ENCODE data around the gene TM9SF2. TPM values are rescaled to one million over a fixed set of nuclear protein-coding genes. Genes with fewer than 3 reads are reported as not detected.

Gene TM9SF2
- total RNA-seq, 2 experiments from 2014 or later: 48.0 to 48.1 TPM

GRCh38 chr13:99463646-99464397 lies 37.5 kb upstream of the TM9SF2 start:
- Mint-ChIP-seq H3K4me1 (ENCODE audit: low read depth) (peaks cover 24% of the 10 kb centered on the region), H3K36me3 (ENCODE audit: low read depth) (no peaks in the 10 kb centered on the region), H3K27me3 (no peaks in the 10 kb centered on the region), H3K4me3 (no peak overlapping the region), H3K27ac (peak overlapping the region; percentile 92), H3K9me3 (no peaks in the 10 kb centered on the region)
- ChIA-PET POLR2A (no interaction called here), CTCF (interaction anchor here (0.5 to 1.6 kb wide), 3 partner anchors 14 to 189 kb away, joined by 3 to 6 read pairs (median 3); no protein-coding TSS in a partner anchor)
- TF ChIP-seq CTCF (IDR thresholded peaks at IDR 0.05): no peak
- intact Hi-C loops (cut with micrococcal nuclease): no loop called here
- ATAC-seq (no peak), DNase-seq (no peak)

- CTCF ChIA-PET: interaction anchor here (1.1 to 1.6 kb wide), 3 partner anchors 15 to 27 kb away, joined by 3 to 6 read pairs (median 3); no protein-coding TSS in a partner anchor
These were observed 36.8 kb upstream of the TM9SF2 start for GRCh38 chr13:99464441-99464949.

GRCh38 chr13:99465454-99465853 lies 35.8 kb upstream of the TM9SF2 start:
- no peak for TF ChIP-seq CTCF (IDR thresholded peaks at IDR 0.05)
- ATAC-seq (peak; percentile 26), DNase-seq (no peak)
- Mint-ChIP-seq H3K27me3 (no peaks in the 10 kb centered on the region), H3K36me3 (ENCODE audit: low read depth) (no peaks in the 10 kb centered on the region), H3K4me1 (ENCODE audit: low read depth) (peaks cover 24% of the 10 kb centered on the region), H3K27ac (peak overlapping the region; percentile 92), H3K9me3 (no peaks in the 10 kb centered on the region), H3K4me3 (no peak overlapping the region)
- POLR2A ChIA-PET: no interaction called here
- CTCF ChIA-PET: interaction anchor here (0.7 to 2.6 kb wide), 10 partner anchors 10 to 78 kb away, joined by 3 to 6 read pairs (median 3); no protein-coding TSS in a partner anchor
- intact Hi-C loops (cut with micrococcal nuclease): no loop called here

More at GRCh38 chr13:99464441-99464949, 36.8 kb upstream of the TM9SF2 start:
- Mint-ChIP-seq H3K27me3 (no peaks in the 10 kb centered on the region), H3K4me1 (ENCODE audit: low read depth) (peaks cover 24% of the 10 kb centered on the region), H3K36me3 (ENCODE audit: low read depth) (no peaks in the 10 kb centered on the region), H3K4me3 (peak overlapping the region; percentile 29), H3K27ac (peak overlapping the region; percentile 92), H3K9me3 (no peaks in the 10 kb centered on the region)
- no peak for DNase-seq
- intact Hi-C loops (cut with micrococcal nuclease): no loop called here
- peak; percentile 76 for ATAC-seq
- TF ChIP-seq CTCF (IDR thresholded peaks at IDR 0.05): no peak
- POLR2A ChIA-PET: no interaction called here

GRCh38 chr13:99467764-99468163 lies 33.5 kb upstream of the TM9SF2 start:
- ATAC-seq (no peak), DNase-seq (no peak)
- ChIA-PET CTCF (interaction anchor here (1.0 to 2.7 kb wide), 9 partner anchors 8 to 131 kb away, joined by 3 to 12 read pairs (median 3); no protein-coding TSS in a partner anchor), POLR2A (interaction anchor here (0.5 to 1.3 kb wide), 4 partner anchors 18 to 479 kb away, joined by 3 to 4 read pairs (median 4); no protein-coding TSS in a partner anchor)
- Mint-ChIP-seq H3K4me3 (no peak overlapping the region), H3K4me1 (ENCODE audit: low read depth) (peaks cover 18% of the 10 kb centered on the region), H3K27me3 (no peaks in the 10 kb centered on the region), H3K27ac (no peak overlapping the region), H3K9me3 (no peaks in the 10 kb centered on the region), H3K36me3 (ENCODE audit: low read depth) (no peaks in the 10 kb centered on the region)
- no peak for TF ChIP-seq CTCF (IDR thresholded peaks at IDR 0.05)
- intact Hi-C loops (cut with micrococcal nuclease): no loop called here

GRCh38 chr13:99469041-99469440 lies 32.2 kb upstream of the TM9SF2 start:
- no peaks in the 10 kb centered on the region for H3K36me3 Mint-ChIP-seq (ENCODE audit: low read depth)
- CTCF ChIA-PET: no interaction called here
- POLR2A ChIA-PET: no interaction called here
- H3K4me1 Mint-ChIP-seq (ENCODE audit: low read depth): peaks cover 17% of the 10 kb centered on the region
- ATAC-seq: no peak
- H3K27me3 Mint-ChIP-seq: no peaks in the 10 kb centered on the region
- no peak for TF ChIP-seq CTCF (IDR thresholded peaks at IDR 0.05)
- no peaks in the 10 kb centered on the region for H3K9me3 Mint-ChIP-seq
- DNase-seq: no peak
- H3K4me3 Mint-ChIP-seq: no peak overlapping the region
- intact Hi-C loops (cut with micrococcal nuclease): no loop called here
- H3K27ac Mint-ChIP-seq: no peak overlapping the region

All from activated CD8-positive, alpha-beta T cell treated with anti-CD3 and anti-CD28 coated beads for 36 hours (primary cell).